Thoracic aorta (tissue), 2 donors: ENCODE data around the gene DSG4. TPM values are rescaled to one million over a fixed set of nuclear protein-coding genes. Genes with fewer than 3 reads are reported as not detected.

ENCODE experiments used
- ATAC-seq: fragments of 150-250 bp; one replicate; pipeline ENCODE4 v1.8.0; 2017; ENCODE audit warnings: low read depth; ENCODE audit not compliant: insufficient number of reproducible peaks, low FRiP score
- DNase-seq: peaks from one replicate; pipeline ENCODE4 v3.0.0-alpha.2; 2020; ENCODE audit warnings: low spot score
- H3K27ac ChIP-seq, 2 donors: fragments of 200-600 bp; sonication (generic); 1 replicate in 1 of 2; 2 replicates in 1 of 2; pipeline ENCODE4 v1.5.1; 2016; ENCODE audit warnings: mild to moderate bottlenecking in 2 of 2, moderate library complexity in 2 of 2
- H3K27me3 ChIP-seq: fragments of 200-600 bp; sonication (generic); replicated peaks from 2 replicates; pipeline ENCODE4 v1.6.0; 2016; ENCODE audit warnings: mild to moderate bottlenecking; ENCODE audit not compliant: insufficient read depth
- H3K36me3 ChIP-seq: fragments of 200-600 bp; sonication (generic); one replicate; pipeline ENCODE4 v1.5.1; 2016
- H3K4me1 ChIP-seq, 2 donors: fragments of 200-600 bp; sonication (generic); 1 replicate in 1 of 2; 2 replicates in 1 of 2; pipeline versions ENCODE4 v1.5.1 to v1.6.0; 2016; ENCODE audit warnings: low read depth in 2 of 2, mild to moderate bottlenecking in 1 of 2; ENCODE audit not compliant: control insufficient read depth in 1 of 2
- H3K4me3 ChIP-seq: fragments of 200-600 bp; sonication (generic); 2 replicates; pipeline ENCODE4 v1.5.1; 2016; ENCODE audit warnings: mild to moderate bottlenecking
- H3K9me3 ChIP-seq: fragments of 200-600 bp; sonication (generic); 2 replicates; pipeline ENCODE4 v1.5.1; 2016
- CTCF ChIP-seq: fragments of 200-600 bp; sonication (generic); IDR thresholded peaks from one replicate; pipeline ENCODE4 v1.5.1; 2019; ENCODE audit warnings: antibody characterized with exemption
- total RNA-seq, 2 donors: library from RNA; depleted of rRNA; stranded (reverse); fragments of >200 nt; gene quantifications; one replicate each; pipeline versions ENCODE4 v1.1.0 to v1.2.3, GENCODE V29; 2016

The DSG4 gene
- total RNA-seq, 2 donors from 2014 or later, result not detected

GRCh38 chr18:31428211-31428610, 51.6 kb downstream of the DSG4 start:
- no peak overlapping the region for H3K27ac ChIP-seq
- no peaks in the 10 kb centered on the region for H3K4me1 ChIP-seq
- H3K9me3 ChIP-seq, result no peaks in the 10 kb centered on the region
- no peak overlapping the region for H3K4me3 ChIP-seq
- ATAC-seq (no peak), DNase-seq (no peak)
- H3K36me3 ChIP-seq, result no peaks in the 10 kb centered on the region
- H3K27me3 ChIP-seq, result no peaks in the 10 kb centered on the region
- TF ChIP-seq CTCF, result no peak

- Histone ChIP-seq H3K27ac (no peak overlapping the region), H3K36me3 (no peaks in the 10 kb centered on the region), H3K9me3 (no peaks in the 10 kb centered on the region), H3K4me3 (no peak overlapping the region), H3K27me3 (no peaks in the 10 kb centered on the region), H3K4me1 (no peaks in the 10 kb centered on the region)
- no peak for TF ChIP-seq CTCF
- ATAC-seq (no peak), DNase-seq (no peak)
These were observed 53.0 kb downstream of the DSG4 start for GRCh38 chr18:31429623-31430022.

GRCh38 chr18:31430072-31430471, 53.5 kb downstream of the DSG4 start:
- no peak for TF ChIP-seq CTCF

GRCh38 chr18:31430554-31430953, 54.0 kb downstream of the DSG4 start:
- Histone ChIP-seq H3K9me3 (no peaks in the 10 kb centered on the region), H3K4me1 (no peaks in the 10 kb centered on the region), H3K36me3 (no peaks in the 10 kb centered on the region), H3K27me3 (no peaks in the 10 kb centered on the region), H3K4me3 (no peak overlapping the region), H3K27ac (no peak overlapping the region)
- no peak for DNase-seq
- ATAC-seq, result no peak
- no peak for TF ChIP-seq CTCF

More at GRCh38 chr18:31430072-31430471, 53.5 kb downstream of the DSG4 start:
- Histone ChIP-seq H3K4me1 (no peaks in the 10 kb centered on the region), H3K36me3 (no peaks in the 10 kb centered on the region), H3K9me3 (no peaks in the 10 kb centered on the region), H3K27me3 (no peaks in the 10 kb centered on the region), H3K27ac (no peak overlapping the region), H3K4me3 (no peak overlapping the region)
- no peak for DNase-seq
- no peak for ATAC-seq

GRCh38 chr18:31432316-31432715, 55.7 kb downstream of the DSG4 start:
- Histone ChIP-seq H3K27me3 (no peaks in the 10 kb centered on the region), H3K4me1 (no peaks in the 10 kb centered on the region), H3K9me3 (no peaks in the 10 kb centered on the region), H3K36me3 (no peaks in the 10 kb centered on the region), H3K4me3 (no peak overlapping the region), H3K27ac (no peak overlapping the region)
- ATAC-seq, result no peak
- DNase-seq, result no peak
- TF ChIP-seq CTCF, result no peak
